Prostate gland (tissue), 2 donors: ENCODE results near the gene SKAP2. TPM values are rescaled to one million over a fixed set of nuclear protein-coding genes. Genes with fewer than 3 reads are reported as not detected.

ENCODE experiments used
- DNase-seq: peaks from one replicate; pipeline ENCODE4 v3.0.0-alpha.2; 2019; ENCODE audit warnings: low spot score
- H3K27ac ChIP-seq, 2 donors: fragments of 200-600 bp; sonication (generic); 2 replicates each; pipeline ENCODE4 v1.5.1; 2017 to 2019
- H3K27me3 ChIP-seq: fragments of 200-600 bp; sonication (generic); replicated peaks from 2 replicates; pipeline ENCODE4 v1.5.1; 2019; ENCODE audit not compliant: insufficient read depth
- H3K36me3 ChIP-seq, 2 donors: fragments of 200-600 bp; sonication (generic); 1 replicate in 1 of 2; 2 replicates in 1 of 2; pipeline versions ENCODE4 v1.5.1 to v1.8.1; 2017 to 2019
- H3K4me1 ChIP-seq: fragments of 200-600 bp; sonication (generic); replicated peaks from 2 replicates; pipeline ENCODE4 v1.5.1; 2019
- H3K4me3 ChIP-seq, 2 donors: fragments of 200-600 bp; sonication (generic); 2 replicates each; pipeline ENCODE4 v1.5.1; 2017 to 2019
- H3K9me3 ChIP-seq: fragments of 200-600 bp; sonication (generic); 2 replicates; pipeline ENCODE4 v1.5.1; 2017
- POLR2A ChIP-seq: fragments of 450-650 bp; IDR thresholded peaks from one replicate; pipeline ENCODE4 v1.6.1; 2016; ENCODE audit warnings: antibody characterized with exemption, mild to moderate bottlenecking
- POLR2AphosphoS5 ChIP-seq: sonication (generic); formaldehyde crosslinking; IDR thresholded peaks from one replicate; pipeline ENCODE4 v1.6.1; 2017; ENCODE audit warnings: antibody characterized with exemption
- WGBS: methylation state at CpG from one replicate; pipeline ENCODE4 v1.1.5; 2018; 5-methylcytosine and 5-hydroxymethylcytosine counted together
- intact Hi-C: fragments of 100-400 bp; cut with DNase I; formaldehyde crosslinking; loops from one replicate; pipeline ENCODE4 v1.14.2; 2022
- total RNA-seq, 2 donors: library from RNA; depleted of rRNA; stranded (reverse); fragments of >200 nt; gene quantifications; one replicate each; pipeline ENCODE4 v1.1.0, GENCODE V29; 2016
- TF ChIP-seq, protein P1 (sequence below), 4 experiments: fragments of 200-600 bp in 2 of 4; fragments of 450-650 bp in 2 of 4; sonication (generic) in 2 of 4; IDR thresholded peaks; 1 replicate in 3 of 4; 2 replicates in 1 of 4; pipeline ENCODE4 v1.5.1; 2016 to 2019; ENCODE audit warnings: antibody characterized with exemption in 4 of 4, mild to moderate bottlenecking in 2 of 4, moderate library complexity in 2 of 4

Gene SKAP2
- total RNA-seq, 2 donors from 2014 or later: 16.1 to 25.6 TPM

- TF ChIP-seq POLR2A (no peak), POLR2AphosphoS5 (no peak)
- TF ChIP-seq, protein P1, sequence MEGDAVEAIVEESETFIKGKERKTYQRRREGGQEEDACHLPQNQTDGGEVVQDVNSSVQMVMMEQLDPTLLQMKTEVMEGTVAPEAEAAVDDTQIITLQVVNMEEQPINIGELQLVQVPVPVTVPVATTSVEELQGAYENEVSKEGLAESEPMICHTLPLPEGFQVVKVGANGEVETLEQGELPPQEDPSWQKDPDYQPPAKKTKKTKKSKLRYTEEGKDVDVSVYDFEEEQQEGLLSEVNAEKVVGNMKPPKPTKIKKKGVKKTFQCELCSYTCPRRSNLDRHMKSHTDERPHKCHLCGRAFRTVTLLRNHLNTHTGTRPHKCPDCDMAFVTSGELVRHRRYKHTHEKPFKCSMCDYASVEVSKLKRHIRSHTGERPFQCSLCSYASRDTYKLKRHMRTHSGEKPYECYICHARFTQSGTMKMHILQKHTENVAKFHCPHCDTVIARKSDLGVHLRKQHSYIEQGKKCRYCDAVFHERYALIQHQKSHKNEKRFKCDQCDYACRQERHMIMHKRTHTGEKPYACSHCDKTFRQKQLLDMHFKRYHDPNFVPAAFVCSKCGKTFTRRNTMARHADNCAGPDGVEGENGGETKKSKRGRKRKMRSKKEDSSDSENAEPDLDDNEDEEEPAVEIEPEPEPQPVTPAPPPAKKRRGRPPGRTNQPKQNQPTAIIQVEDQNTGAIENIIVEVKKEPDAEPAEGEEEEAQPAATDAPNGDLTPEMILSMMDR (IDR thresholded peaks at IDR 0.05): no peak
- no peak for DNase-seq
- no peak overlapping the region for H3K27ac ChIP-seq
- intact Hi-C loops: no loop called here
- no peaks in the 10 kb centered on the region for H3K27me3 ChIP-seq
- H3K4me3 ChIP-seq: no peak overlapping the region
- H3K9me3 ChIP-seq: no peaks in the 10 kb centered on the region
- no peaks in the 10 kb centered on the region for H3K36me3 ChIP-seq
- no peaks in the 10 kb centered on the region for H3K4me1 ChIP-seq
- WGBS: 68% methylated on average over 8 of the region's 8 CpGs
Measured at GRCh38 chr7:26652401-26653100, 211.8 kb downstream of the SKAP2 start.

- Histone ChIP-seq H3K36me3 (no peaks in the 10 kb centered on the region), H3K4me1 (no peaks in the 10 kb centered on the region), H3K4me3 (no peak overlapping the region), H3K27me3 (no peaks in the 10 kb centered on the region), H3K27ac (no peak overlapping the region), H3K9me3 (no peaks in the 10 kb centered on the region)
- no peak for DNase-seq
- intact Hi-C loops: no loop called here
- 77% methylated on average over 2 of the region's 2 CpGs for WGBS
- no peak for TF ChIP-seq POLR2AphosphoS5
- TF ChIP-seq POLR2A: no peak
- TF ChIP-seq, protein P1 (IDR thresholded peaks at IDR 0.05): no peak
Measured at GRCh38 chr7:26650103-26650502, 214.3 kb downstream of the SKAP2 start.

- 98% methylated on average over 3 of the region's 3 CpGs for WGBS
- intact Hi-C loops: no loop called here
- Histone ChIP-seq H3K4me1 (no peaks in the 10 kb centered on the region), H3K36me3 (no peaks in the 10 kb centered on the region), H3K27ac (no peak overlapping the region), H3K27me3 (no peaks in the 10 kb centered on the region), H3K9me3 (no peaks in the 10 kb centered on the region), H3K4me3 (no peak overlapping the region)
- no peak for DNase-seq
- TF ChIP-seq POLR2A (no peak), POLR2AphosphoS5 (no peak)
- TF ChIP-seq, protein P1 (IDR thresholded peaks at IDR 0.05): no peak
Measured at GRCh38 chr7:26649388-26649787, 215.0 kb downstream of the SKAP2 start.

DNA sequence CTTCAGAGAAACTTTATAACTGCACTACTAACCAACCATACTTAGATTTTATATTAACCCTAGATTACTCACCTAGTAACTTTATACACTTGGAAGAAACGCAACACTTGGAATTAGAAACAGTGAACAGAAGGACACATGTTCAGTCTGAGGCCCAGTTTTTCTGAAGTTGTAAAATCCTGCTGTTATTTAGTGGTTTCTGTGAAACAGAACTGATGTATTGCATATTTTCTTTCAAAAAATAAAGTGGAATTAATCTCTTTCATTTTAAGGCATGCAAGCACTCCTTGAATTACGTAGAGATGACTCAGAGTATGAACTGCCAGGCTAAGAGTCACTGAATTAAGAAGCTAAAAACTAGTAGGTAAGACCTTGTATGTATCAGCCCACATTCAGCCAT is 215.8 kb downstream of the SKAP2 start:
- TF ChIP-seq, protein P1 (IDR thresholded peaks at IDR 0.05): no peak
- TF ChIP-seq POLR2AphosphoS5 (no peak), POLR2A (no peak)
- intact Hi-C loops: no loop called here
- Histone ChIP-seq H3K4me1 (no peaks in the 10 kb centered on the region), H3K4me3 (no peak overlapping the region), H3K9me3 (no peaks in the 10 kb centered on the region), H3K27me3 (no peaks in the 10 kb centered on the region), H3K36me3 (no peaks in the 10 kb centered on the region), H3K27ac (no peak overlapping the region)
- WGBS: 85% methylated on average over 2 of the region's 2 CpGs
- no peak for DNase-seq

DNA sequence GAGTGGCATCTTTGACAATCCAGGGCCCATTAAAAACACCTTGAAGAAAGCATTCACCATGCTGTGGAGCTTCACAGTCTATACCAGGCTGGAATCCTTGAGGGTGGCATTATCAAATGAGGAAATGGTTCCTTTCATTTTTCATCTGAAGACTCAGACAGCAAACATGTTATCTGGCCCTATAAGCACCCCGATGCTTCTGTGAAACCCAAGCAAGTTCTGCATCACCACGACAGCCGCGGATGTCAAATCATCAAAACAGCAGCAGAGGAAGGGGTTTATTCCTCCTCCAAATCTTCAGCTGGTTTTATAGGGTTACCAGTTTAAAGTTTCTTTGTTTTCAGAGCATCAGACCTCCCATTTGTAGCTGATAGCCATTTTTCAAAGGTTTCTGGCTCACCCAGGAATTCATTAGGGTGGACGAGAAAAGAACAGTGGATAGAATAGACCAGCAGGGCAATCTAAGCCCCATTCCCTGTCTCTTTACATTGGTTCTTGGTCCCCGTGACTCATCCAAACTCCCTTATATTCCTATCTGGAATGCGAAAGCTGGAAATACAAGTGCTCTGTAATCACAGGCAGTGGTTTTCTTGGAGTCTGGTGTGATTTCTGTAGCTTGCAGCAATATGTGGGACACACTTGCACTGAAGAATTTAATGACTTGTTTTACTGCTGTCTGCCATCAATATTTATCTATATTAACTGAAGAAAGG is 217.9 kb downstream of the SKAP2 start:
- intact Hi-C loops: no loop called here
- H3K9me3 ChIP-seq: no peaks in the 10 kb centered on the region
- TF ChIP-seq POLR2AphosphoS5: no peak
- TF ChIP-seq POLR2A: no peak
- TF ChIP-seq, protein P1 (IDR thresholded peaks at IDR 0.05): no peak
- no peak overlapping the region for H3K27ac ChIP-seq
- H3K27me3 ChIP-seq: no peaks in the 10 kb centered on the region
- WGBS: 76% methylated on average over 7 of the region's 7 CpGs
- DNase-seq: no peak
- no peaks in the 10 kb centered on the region for H3K36me3 ChIP-seq
- H3K4me3 ChIP-seq: no peak overlapping the region
- no peaks in the 10 kb centered on the region for H3K4me1 ChIP-seq
